Prostate gland (tissue), 2 donors: ENCODE measurements around the gene KRTAP4-16.

Experiments used
- POLR2A ChIP-seq: fragments of 450-650 bp; IDR thresholded peaks from one replicate; pipeline ENCODE4 v1.6.1; 2016; ENCODE audit warnings: antibody characterized with exemption, mild to moderate bottlenecking
- POLR2AphosphoS5 ChIP-seq: sonication (generic); formaldehyde crosslinking; IDR thresholded peaks from one replicate; pipeline ENCODE4 v1.6.1; 2017; ENCODE audit warnings: antibody characterized with exemption
- TF ChIP-seq, protein P1 (sequence below), 4 experiments: fragments of 200-600 bp in 2 of 4; fragments of 450-650 bp in 2 of 4; sonication (generic) in 2 of 4; IDR thresholded peaks; 1 replicate in 3 of 4; 2 replicates in 1 of 4; pipeline ENCODE4 v1.5.1; 2016 to 2019; ENCODE audit warnings: antibody characterized with exemption in 4 of 4, mild to moderate bottlenecking in 2 of 4, moderate library complexity in 2 of 4

- TF ChIP-seq, protein P1, sequence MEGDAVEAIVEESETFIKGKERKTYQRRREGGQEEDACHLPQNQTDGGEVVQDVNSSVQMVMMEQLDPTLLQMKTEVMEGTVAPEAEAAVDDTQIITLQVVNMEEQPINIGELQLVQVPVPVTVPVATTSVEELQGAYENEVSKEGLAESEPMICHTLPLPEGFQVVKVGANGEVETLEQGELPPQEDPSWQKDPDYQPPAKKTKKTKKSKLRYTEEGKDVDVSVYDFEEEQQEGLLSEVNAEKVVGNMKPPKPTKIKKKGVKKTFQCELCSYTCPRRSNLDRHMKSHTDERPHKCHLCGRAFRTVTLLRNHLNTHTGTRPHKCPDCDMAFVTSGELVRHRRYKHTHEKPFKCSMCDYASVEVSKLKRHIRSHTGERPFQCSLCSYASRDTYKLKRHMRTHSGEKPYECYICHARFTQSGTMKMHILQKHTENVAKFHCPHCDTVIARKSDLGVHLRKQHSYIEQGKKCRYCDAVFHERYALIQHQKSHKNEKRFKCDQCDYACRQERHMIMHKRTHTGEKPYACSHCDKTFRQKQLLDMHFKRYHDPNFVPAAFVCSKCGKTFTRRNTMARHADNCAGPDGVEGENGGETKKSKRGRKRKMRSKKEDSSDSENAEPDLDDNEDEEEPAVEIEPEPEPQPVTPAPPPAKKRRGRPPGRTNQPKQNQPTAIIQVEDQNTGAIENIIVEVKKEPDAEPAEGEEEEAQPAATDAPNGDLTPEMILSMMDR (IDR thresholded peaks at IDR 0.05) = no peak
- no peak for TF ChIP-seq POLR2A
- no peak for TF ChIP-seq POLR2AphosphoS5
These were observed 25.2 kb downstream of the KRTAP4-16 start for GRCh38 chr17:41076788-41077187.
